HG03064 (cell line): Measurements from ENCODE around the gene PSPN.
"Not testable (repeated sequence)": the region's sequence is repeated elsewhere in the genome, so short reads cannot be mapped to it uniquely, and the experiment has no call there.

Experiments
- ATAC-seq: cut with Tn5 transposase; IDR thresholded peaks from one replicate; pipeline ENCODE4 v1.9.1; 2021; ENCODE audit warnings: low read depth; ENCODE audit not compliant: unreplicated experiment

Gene PSPN

GRCh38 chr19:6406401-6406800 is 30.7 kb upstream of the PSPN start:
- ATAC-seq, result no peak

GRCh38 chr19:6402837-6403608 is 27.3 kb upstream of the PSPN start:
- ATAC-seq, result no peak

GRCh38 chr19:6402058-6402457 is 26.3 kb upstream of the PSPN start:
- ATAC-seq, result no peak

- not testable (repeated sequence) for ATAC-seq
These were observed 24.6 kb upstream of the PSPN start for GRCh38 chr19:6400062-6400944.

- no peak for ATAC-seq
These were observed 20.6 kb upstream of the PSPN start for GRCh38 chr19:6396305-6396704.

GRCh38 chr19:6394831-6395230 is 19.1 kb upstream of the PSPN start:
- ATAC-seq, result no peak

GRCh38 chr19:6393983-6394412 is 18.3 kb upstream of the PSPN start:
- ATAC-seq, result no peak

- peak; percentile 78 for ATAC-seq
These were observed 17.6 kb upstream of the PSPN start, which contains the start of gene GTF2F1 for GRCh38 chr19:6393074-6393982. Gene GTF2F1, minus strand, starts transcription at chr19:6393164. Its CDS starts 169 bp downstream, at chr19:6392995.

- ATAC-seq, result no peak
These were observed 16.7 kb upstream of the PSPN start for GRCh38 chr19:6392221-6393073.

- no peak for ATAC-seq
These were observed 11.6 kb upstream of the PSPN start for GRCh38 chr19:6387372-6387771.

GRCh38 chr19:6384381-6384780 is 8.6 kb upstream of the PSPN start:
- ATAC-seq, result no peak

- ATAC-seq, result no peak
These were observed 7.5 kb upstream of the PSPN start for GRCh38 chr19:6383188-6383587.

GRCh38 chr19:6381030-6381750 is 5.5 kb upstream of the PSPN start:
- ATAC-seq, result no peak

- ATAC-seq, result no peak
These were observed 4.0 kb upstream of the PSPN start for GRCh38 chr19:6379744-6380143.

- no peak for ATAC-seq
These were observed 2.8 kb upstream of the PSPN start for GRCh38 chr19:6378486-6378885.

- ATAC-seq, result no peak
These were observed 2.3 kb upstream of the PSPN start for GRCh38 chr19:6378041-6378440.

GRCh38 chr19:6376512-6377190 is 918 bp upstream of the PSPN start:
- no peak for ATAC-seq

- no peak for ATAC-seq
These were observed 872 bp downstream of the PSPN start for GRCh38 chr19:6374711-6375410.
